NCI-H2081 treated with DMSO at 0.1 percent for 48 hours (cell line): ENCODE measurements around the gene LIF.

Experiments used
- DNase-seq: peaks from one replicate; lab custom pipeline; 2025; lab: John Stamatoyannopoulos, UW

Gene LIF

DNA sequence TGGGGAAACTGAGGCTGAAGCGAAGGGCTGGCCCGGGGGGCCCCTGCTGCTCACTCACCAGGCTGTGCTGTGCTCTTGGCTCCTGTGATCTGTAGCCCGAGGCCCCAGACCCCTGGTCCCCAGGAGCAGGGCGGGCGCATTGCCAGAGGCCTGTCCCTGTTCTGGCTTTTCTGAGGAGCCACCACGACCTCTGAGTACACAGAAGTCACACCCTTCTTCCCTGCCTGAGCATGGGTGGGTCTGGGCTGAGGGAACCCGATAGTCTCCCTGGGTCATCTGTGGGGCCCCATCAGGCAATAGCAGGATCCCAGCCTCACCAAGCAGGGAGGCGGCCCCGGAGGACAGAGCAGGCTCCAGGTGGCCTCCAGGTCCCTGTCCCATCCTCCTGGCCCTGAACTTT is 37.6 kb upstream of the LIF start:
- DNase-seq, result no peak

DNA sequence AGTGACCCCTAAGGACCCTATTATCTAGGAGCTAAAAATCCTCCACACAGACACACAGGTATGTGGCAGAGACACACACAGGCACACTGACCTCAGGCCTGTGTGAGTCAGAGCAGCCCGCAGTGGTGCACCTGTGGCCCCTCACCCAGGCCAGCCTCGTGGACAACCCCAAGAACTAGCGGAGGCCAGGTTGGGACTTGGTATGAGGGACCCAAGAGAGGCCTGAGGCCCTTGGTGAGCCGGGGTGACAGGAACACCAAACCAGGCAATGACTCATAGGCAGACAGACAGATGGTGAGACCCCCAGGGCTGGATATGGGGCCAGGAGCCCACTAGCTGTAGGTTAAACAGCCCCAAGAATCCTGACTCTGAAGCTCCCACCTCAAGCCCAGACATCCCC is 36.8 kb upstream of the LIF start:
- DNase-seq, result no peak

DNA sequence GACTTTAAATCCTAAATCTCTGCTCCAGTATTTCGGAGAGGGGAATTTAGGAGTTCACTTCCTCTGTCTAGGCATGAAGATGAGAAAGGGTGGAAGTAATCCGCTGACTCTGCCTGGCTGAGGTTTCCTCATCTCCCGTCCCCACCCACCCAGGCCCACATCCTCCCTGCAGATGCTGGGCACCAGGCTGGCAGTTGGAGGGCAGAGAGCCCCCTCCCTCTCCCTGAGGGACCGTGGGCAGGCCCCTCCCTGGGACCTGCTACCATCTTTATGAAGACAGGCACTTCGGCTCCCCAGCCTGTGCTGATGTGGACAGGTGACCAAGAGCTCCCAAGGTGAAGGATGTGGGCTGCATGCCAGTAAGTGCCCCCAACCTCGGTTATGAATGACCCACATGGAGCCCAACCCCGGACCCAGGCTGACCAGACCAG is 36.1 kb upstream of the LIF start:
- DNase-seq, result no peak

DNA sequence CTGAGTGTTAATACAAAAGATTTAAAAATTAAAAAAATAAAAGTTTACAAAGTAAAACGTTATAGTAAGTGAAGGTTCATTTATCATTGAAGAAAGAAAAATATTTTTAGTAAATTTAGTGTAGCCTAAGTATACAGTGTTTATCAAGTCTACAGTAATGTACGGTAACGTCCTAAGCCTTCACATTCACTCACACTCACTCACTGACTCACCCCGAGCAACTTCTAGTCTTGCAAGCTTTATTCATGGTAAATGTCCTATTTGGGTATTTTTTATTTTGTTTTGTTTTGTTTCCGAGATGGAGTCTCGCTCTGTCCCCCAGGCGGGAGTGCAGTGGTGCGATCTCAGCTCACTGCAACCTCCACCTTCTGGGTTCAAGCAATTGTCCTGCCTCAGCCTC is 33.9 kb upstream of the LIF start:
- DNase-seq, result no peak

DNA sequence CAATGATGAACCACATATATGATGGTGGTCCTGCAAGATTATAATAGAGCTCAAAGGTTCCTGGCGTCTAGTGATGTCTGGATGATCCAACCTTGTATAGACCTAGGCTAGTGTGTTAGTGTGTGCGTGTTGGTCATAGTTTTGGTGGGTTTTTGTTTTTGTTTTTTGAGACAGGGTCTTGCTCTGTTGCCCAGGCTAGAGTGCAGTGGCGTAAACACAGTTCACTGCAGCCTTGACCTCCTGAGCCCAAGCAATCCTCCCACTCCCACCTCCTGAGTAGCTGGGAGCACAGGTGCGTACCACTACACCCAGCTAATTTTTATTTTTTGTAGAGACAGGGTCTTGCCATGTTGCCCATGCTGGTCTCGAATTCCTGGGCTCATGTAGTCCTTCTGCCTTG is 33.4 kb upstream of the LIF start:
- DNase-seq, result no peak

DNA sequence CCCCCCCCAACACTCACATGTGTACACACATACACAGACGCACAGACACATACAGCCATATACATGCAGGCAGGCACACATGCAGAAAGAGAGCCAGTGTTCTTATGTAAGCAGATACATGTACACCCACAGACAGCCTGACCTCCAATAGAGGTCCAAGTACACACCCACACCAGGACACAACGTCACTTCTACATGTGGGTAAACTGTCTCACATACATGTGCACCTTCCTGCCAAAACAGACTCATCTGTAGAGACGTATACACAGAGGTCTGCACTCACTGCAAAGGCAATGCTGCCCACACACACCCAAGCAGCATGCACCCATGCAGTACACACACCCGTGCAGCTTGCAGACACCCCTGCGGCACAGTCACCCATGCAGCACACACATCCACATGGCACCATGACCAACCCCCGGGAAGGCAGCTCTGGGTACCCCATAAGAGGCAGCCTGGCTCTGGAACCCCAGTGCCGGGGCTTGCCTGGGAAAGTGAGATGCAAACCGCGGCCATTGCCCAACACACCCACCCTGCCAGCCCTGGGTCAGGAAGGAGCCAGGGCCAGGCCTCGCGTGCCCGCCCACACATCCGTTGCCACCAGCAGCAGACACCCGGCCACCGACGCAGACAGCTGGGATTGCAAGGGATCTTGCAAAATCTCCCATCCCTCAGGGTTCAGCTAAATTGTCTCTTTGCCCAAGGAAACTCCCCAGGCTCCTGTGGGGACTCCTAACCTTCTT is 32.7 kb upstream of the LIF start:
- DNase-seq, result no peak

DNA sequence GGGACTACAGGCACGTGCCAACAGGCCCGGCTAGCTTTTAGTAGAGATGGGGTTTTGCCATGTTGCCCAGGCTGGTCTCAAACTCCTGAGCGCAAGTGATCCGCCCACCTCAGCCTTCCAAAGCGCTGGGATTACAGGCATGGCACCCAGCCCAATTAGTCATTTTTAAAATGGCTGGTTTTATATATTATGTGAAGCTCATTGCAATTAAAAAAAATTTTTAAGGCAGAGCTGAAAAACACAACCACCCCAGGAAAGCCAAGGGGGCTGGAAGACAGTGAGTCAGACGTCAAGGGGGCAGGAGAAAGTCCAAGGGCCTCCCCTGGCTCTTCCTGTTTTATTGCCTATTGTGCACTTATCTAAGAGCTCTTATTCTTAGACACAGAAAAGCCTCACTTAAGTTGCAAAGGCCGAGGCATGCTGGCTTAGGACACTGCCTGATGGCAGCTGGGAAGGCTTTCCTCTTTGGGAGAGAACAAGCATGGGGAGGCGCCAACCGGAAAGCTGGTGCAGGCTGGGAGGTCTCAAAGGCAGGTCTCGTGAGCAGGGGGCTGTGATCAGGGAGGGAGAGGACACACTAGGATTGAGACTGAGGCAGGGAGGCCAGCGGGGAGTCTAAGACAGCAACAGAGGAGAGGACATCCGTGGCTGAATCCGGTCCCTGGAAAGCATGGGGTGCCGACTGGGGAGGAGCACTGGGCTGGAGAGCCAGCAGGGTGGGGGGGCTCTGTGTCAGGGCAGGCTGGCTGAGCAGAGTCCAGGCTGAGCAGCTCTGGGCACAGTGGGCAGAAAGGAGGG is 31.2 kb upstream of the LIF start:
- DNase-seq, result no peak

DNA sequence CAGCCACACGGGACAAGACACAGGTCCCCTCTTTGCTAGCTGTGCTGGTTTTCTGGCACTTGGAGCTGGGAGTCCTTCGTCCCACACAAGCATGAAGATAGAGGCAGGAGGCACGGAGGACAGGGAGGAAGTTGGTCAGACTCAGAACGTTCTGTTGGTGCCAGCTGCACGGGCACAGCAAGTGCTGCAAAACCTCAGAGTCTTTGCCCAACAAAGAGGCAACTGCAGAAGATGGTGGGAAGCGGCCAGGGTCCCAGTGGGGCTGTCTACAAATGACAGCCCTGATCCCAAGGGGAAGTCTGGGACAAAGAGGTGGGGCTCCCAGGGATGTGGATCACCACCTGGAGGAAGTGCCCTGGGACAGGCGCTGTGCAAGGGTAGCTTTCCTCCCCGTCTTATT is 29.5 kb upstream of the LIF start:
- DNase-seq, result no peak

DNA sequence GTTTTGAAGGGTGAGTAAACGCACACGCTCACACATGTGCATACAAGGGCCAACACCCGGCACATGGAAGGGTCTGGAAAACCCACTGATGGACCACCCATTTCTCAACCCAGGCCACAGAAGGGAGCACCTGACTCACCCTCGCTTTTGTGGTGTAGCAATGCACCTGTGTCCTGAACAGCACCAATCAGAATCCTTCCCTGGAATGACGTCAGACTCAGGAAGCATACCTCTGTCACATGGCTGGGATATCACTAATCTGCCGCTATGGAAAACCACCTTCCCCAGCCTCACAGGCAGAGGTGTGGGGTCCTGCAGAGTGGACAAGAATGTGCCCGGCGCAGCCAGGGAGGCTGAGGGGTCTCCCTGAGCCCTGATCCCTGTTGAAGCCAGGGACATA is 29.1 kb upstream of the LIF start:
- no peak for DNase-seq

DNA sequence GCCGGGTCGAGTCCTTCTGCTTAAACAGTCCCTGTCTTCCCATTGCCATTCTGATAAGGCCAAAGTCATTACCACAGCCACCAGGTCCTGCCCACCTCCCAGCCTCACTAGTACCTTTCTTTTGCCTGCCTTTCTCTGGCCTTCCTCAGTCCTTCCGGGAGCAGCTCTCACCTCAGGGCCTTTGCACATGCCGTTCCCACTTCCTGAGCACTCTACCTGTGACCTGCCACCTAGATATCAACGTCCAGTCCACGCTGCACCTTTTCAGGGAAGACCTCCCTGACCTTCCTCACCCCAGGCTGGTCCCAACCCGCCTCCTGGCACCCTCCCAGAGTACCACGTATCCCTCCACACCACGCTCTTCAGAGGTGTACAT is 27.9 kb upstream of the LIF start:
- no peak for DNase-seq

DNA sequence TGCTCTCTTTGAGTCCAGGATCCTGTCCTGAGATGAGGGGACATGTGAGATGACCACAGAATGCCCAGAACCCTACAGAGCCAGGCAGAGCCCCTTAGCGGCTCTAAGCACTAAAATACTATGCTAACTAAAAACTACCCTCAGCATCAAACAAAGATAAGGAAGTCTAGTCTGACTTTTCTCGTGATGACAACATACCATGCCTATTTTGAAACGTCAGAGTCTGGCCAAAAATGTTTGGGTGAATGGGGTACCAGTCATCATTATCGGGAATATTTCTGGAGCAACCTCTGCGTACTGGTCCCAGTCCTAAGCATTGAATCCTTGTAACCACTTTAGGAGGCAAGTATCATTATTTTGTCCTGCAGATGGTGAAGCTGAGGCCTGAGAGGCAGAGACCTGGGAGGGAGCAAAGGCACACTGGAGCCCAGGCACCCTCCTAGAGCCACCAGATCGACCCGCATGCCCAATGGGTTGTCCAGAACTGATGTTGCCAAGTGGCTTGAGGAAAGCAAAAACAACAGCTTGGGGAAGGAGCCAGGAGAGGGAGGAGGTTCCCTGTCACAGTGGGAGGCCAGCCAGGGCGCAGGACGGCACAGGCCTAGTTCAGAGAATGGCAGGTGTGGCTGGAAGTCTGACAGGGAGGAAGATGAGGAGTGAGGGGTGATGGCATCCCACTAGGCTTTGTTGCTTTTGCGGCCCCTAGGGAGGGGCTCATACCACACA is 27.3 kb upstream of the LIF start:
- DNase-seq, result no peak

DNA sequence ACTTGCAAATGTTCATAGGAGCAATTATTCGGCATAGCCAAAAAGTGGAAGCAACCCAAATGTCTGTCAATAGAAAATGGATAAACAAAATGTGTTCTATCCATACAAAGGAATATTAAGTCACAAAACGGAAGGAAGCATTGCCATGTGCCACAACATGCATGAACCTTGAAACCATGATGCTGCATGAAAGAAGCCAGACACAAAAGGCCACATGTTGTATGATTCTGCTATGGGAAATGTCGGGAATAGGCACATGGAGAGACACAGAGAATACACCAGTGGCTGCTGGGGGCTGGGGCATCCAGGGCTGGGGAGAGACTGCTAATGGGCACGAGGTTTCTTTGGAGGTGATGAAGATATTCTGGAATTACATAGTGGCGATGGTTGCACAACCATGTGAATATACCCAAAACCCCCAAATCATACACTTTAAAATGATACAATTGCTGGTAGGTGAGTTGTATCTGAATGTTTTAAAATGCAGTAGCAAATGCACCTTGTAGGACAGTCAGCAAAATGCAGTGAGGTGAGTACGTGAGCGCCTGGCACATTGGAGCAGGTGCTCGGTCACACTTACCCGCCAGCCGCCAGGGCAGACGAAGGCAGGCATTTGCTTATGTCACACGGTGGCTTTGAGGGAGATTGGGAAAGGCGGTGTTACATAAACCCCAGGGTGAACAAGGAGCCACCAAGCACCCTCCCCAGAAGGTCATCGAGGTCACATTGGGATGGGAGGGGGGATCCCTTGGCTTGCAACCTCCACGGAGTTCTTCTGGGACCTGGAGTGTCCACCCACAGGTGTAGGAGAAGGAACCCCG is 26.4 kb upstream of the LIF start:
- DNase-seq, result no peak

DNA sequence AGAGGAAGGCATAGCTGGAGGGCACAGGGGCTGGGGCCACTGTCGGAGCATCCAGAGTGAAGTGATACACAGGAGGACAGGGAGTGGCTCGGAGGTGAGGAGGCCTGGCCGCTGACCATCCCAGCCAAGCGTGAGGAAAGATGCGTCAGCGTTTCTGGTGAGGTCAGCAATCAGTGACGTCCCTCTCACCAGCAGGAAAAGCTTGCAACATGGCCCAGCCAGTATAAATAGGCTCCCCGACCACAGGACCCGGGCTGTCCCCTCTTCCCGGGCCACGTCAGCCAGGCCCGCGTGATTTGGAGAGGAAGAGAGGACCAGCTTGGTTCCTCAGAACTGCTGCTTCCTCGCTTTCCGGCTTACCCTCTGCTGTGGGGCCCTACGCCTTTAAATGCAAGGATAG is 24.3 kb upstream of the LIF start:
- no peak for DNase-seq

DNA sequence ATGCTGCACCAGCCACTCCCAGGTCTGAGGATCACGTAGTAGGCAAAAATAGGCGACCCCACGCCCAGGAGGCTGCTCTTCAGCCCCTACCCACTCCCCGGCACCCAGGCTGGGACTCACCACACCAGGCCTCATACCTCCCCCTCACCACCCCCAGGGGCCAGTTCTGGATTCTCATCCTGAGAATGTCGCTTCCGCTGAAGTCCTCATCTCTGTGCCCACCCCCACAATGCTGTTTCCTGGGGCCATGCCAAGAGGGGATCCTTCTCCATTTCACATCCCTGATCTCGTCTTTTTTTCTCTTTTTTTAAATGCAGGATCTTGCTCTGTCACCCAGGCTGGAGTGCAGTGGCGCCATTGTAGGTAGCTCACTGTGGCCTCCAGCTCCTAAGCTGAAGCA is 21.8 kb upstream of the LIF start:
- no peak for DNase-seq

DNA sequence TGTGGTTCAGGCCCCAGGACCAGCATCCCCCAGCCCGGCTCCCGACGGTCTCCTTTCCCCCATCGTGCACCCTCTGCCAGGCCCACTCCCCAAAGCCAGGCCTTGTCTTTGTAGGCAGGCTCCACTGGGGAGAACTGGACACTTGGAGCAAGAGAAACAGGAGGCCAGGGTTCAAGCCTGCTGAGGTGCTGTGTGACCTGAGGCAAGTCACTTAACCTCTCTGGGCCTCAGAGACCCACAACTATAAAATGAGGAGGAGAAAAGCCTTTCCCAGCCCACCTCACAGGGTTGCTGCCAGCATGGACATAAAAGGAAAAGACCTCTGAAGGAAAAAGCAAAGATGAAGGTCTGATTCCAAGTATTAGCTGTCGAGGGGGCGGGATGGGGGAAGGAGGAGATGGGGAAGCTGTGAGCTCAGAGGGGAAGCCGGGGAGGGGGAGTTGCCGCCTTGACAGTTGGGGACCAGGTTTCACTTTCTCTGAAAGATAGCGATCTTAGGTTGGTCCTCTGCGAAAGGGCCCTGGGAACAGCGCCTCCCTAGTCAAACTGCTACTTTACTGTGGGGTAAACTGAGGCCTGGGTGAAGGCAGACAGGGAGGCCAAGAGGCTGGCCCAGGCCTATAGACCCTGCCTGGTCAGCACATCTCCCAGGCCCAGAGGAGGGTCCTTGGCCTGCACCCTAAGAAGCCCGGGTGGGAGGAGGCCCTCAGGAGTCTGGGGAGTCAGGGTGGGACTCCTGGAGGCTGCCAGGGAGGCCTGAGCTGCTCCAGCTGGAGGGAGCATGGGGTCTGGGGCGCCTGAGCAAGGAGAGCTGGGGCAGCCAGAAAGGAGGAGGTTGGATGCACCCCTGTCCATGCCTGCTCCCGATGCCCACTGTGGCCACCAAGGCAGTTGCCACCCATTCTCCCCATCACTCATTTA is 21.1 kb upstream of the LIF start:
- DNase-seq, result no peak

DNA sequence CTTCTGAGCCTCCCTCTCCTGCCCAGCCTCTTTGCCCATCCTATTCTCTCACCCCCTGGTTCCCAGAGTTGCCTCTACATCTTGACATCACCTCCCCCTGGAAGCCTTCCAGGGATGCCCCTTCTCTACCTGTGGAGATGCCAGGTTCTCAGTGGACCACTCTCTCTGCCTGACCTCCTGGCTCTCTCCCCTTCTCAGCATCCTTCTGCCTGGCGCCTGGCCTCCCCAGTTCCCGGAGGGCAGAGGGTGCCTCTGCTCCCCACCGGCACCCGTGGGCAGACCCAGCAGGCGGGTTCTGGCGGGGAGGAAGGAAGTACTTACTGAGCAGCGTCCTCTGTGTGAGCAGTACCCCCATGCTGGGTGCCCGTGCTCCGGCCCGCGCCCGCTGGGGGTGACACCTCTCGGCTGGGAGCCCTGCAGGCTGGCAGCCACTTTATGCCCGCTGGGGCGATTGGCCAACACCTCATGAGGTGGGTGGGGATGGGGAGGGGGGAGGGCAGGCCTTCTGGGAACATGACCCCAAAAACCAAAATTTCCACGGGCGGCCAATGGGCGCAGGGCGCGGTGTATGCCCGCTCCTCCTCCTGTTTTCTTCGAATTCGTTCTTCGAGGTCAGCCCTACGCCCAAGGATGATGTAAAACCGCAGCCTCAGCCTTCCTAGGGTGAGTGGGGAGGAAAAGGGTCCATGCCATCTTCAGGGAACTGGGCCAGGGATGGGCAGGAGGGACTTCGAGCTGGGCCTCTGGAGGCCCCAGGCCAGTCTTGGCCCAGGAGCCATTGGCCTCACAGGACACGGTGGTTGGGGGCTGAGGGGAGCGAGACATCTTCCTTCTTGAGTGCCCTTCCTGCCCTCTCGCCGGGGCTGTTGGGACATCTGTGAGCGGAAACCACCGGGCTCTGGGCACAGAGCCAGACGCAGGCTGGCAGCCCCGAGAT is 20.2 kb upstream of the LIF start, which contains the start of gene OSM:
Gene OSM (minus strand): TSS at position 407 of the 937 bp plus-strand sequence. CDS start 52 bp downstream, at position 355.
- DNase-seq, result no peak

DNA sequence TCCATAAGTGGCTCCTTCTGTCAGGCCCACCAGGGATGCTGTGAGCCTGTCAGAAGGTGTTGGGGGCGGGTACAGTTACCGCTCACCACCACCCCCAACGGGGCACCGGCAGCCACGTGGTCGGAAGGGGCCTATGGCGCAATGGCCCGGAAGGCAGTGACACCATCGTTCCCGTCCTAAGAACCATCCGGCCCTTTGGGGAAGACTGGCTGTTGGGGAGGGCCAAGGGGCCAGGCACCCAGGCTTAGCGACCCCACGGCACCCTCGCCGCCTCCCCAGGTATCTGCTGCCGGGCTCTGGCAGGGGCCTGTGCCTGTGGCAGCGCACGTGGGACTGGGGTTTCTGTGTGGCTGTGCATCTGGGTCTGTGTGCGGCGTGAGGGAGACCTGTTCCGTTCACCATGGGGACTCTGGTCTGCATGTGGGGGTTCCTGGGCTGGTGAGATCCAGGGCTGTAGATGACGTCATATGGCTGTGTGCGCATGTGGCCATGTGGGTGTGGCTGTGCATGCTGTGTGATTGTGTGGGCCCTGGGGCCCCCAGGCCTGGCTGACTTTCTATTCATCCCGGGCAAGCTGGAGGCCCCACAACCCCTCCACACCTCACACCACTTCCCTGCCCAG is 19.4 kb upstream of the LIF start:
- no peak for DNase-seq

DNA sequence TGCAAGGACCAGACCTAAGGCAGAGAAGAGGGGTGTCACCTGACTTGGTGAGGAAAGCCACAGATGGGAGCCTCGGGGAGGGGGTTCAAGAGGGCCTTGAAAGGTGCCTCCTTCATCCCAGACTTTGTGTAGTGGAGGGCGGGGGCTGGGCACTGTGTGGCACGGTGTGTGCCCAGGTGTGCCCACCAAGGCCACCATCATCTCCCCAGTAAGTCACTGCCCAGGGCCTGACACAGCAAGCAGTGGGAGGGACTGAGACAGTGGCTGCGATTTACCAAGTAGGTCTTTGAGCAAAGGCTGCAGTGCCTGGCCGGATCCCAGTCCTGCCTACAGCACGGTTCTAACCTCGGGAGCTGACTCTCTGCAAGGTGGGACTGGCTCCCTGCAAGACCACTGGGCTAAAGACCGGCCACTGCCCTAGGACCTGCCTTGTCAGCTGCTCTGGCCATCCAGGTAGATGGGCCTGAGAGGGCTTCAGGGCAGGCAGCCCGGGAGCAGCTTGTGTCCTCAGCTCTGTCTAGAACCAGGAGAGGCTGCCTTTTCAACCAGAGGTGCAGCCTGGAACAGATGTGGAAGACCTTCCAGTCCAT is 18.7 kb upstream of the LIF start:
- no peak for DNase-seq

DNA sequence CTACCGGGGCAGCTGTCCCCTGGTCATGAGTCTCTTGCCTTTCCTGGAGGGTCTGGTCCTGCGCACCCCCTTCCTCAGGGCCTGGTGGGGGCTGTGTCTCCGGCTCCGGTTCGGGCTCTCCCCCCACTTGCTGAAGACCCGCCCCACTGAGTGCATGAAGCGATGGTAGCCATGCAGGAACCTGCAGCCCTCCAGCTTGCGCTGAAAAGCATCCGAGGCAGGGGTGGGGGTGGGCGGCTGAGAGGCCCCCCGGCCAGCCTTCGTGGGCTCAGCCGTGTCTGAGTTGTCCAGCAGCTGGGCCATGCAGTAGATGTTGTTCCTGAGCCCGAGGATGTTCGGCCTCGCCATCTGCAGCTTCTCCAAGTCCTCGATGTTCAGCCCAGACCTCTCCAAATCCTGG is 17.3 kb upstream of the LIF start:
- DNase-seq, result no peak
